GM18868 (cell line): ENCODE results near the gene CGB8.
"Not testable (repeated sequence)": the region's sequence is repeated elsewhere in the genome, so short reads cannot be mapped to it uniquely, and the experiment has no call there.

Experiments
- ATAC-seq: cut with Tn5 transposase; IDR thresholded peaks from one replicate; pipeline ENCODE4 v1.9.1; 2021; ENCODE audit warnings: mild to moderate bottlenecking, moderate library complexity; ENCODE audit not compliant: unreplicated experiment

Gene CGB8

DNA sequence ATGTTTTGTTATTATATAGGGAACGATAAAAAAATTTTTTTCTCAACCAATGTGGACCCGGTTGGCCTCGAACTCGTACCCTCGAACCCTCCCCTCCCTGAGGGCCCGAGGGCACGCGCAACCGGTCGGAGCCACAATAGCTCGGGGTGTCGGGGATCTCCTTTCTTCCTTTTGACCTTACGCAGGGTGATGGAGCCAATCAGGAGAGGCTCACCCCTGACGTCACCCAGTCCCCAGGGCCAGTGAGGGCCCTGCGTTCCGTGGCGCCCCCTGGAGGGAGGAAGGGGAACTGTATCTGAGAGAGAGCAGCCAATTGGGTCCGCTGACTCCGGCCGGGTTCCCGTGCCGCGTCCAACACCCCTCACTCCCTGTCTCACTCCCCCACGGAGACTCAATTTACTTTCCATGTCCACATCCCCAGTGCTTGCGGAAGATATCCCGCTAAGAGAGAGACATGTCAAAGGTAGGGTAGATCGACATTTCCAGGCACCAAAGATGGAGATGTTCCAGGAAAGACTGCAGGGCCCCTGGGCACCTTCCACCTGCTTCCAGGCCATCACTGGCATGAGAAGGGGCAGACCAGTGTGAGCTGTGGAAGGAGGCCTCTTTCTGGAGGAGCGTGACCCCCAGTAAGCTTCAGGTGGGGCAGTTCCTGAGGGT is 17.1 kb downstream of the CGB8 start, which contains the start of gene CGB2:
Gene CGB2 (plus strand): TSS at position 249 of the 660 bp plus-strand sequence. CDS start 206 bp downstream, at position 455.
- not testable (repeated sequence) for ATAC-seq

DNA sequence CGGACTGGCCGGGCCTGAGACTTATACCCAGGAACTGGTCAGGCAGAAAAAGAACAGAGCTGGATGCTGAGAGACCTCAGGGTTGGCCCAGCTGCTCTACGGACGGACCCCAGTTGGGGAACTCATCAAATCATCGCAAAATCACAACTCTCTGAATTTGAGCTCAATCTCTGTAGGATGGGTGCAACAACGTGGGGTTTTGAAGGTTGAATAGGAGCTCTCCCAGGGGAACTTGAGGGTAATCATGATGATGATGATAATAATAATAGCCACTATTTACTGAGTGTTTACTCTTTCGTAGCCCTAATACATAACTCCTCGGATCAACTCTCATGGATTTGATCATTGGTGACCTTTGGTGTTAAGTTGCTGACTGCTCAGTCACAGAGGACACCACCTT is 18.6 kb downstream of the CGB8 start:
- not testable (repeated sequence) for ATAC-seq

DNA sequence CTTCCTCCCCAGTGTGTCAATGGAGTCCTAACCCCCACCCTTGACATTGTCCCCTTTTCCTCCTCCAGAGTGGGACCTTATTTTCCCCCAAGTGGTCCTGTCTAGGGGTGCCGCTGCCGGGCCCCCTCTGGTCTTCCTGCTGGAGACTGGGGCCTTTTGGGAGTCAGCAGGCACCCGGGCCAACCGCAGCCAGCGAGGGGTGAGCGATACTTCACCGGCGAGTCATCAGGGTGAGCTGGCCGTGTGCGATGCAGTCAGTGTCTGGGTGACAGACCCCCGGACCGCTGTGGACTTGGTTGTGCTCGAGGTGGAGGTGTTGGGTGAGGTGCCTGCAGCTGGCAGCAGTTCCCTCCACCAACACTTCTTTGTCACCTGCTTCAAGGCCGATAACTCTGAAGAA is 19.2 kb downstream of the CGB8 start:
- not testable (repeated sequence) for ATAC-seq

DNA sequence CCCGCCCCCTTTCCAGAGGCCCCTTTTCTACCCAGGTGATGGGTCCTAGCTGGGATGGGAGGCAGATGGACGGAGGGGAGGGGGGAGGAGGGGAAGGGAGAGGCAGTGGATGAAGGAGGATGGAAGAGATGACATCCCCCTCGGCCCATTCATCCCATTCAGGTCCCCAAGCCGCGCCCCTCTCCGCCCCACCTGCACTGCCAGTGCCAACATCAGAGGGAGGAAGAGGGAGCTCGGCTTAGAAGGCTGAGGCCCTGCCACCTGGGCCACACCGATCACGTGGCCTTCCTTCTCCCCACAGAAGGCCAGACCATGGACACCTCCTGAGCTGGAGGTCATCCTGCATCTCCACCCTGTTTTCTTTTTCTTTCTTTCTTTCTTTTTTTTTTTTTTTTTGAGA is 20.2 kb downstream of the CGB8 start:
- ATAC-seq, result not testable (repeated sequence)

DNA sequence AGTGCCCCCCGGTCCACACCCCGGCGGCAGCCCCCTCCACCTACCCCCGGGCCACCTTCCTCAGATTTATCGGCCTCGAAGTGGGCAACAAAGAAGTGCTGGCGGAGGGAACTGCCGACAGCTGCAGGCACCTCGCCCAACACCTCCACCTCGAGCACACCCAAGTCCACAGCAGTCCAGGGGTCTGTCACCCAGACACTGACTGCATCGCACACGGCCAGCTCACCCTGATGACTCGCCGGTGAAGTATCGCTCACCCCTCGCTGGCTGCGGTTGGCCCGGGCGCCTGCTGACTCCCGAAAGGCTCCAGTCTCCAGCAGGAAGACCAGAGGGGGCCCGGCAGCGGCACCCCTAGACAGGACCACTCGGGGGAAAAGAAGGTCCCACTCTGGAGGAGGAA is 23.3 kb downstream of the CGB8 start:
- not testable (repeated sequence) for ATAC-seq

DNA sequence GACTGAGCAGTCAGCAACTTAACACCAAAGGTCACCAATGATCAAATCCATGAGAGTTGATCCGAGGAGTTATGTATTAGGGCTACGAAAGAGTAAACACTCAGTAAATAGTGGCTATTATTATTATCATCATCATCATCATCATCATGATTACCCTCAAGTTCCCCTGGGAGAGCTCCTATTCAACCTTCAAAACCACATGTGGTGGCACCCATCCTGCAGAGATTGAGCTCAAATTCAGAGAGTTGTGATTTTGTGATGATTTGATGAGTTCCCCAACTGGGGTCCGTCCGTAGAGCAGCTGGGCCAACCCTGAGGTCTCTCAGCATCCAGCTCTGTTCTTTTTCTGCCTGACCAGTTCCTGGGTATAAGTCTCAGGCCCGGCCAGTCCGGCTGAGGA is 23.8 kb downstream of the CGB8 start:
- ATAC-seq, result not testable (repeated sequence)

DNA sequence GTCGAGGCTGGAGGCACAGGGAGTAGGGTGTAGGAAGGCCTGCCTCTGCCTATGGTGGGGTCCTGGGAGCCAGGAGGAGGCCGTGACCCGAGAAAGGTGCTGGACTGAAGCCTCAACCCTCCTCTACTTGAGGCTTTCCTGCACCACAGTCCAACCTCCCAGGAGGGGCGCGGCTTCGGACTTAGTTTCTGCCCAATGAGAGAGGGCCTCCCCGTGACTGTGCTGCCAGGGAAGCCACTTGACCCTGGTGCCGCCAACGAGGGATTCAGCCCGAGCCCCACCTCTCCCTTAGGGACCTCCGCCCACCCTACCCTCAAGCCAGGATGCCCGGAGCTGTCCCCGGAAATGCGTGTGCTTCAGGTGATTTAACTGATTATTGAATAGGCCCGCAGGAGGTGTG is 24.7 kb downstream of the CGB8 start, which contains the start of gene CGB3:
Gene CGB3 (minus strand): TSS at position 101 of the 400 bp plus-strand sequence. CDS start 362 bp downstream, outside the sequence.
- not testable (repeated sequence) for ATAC-seq

DNA sequence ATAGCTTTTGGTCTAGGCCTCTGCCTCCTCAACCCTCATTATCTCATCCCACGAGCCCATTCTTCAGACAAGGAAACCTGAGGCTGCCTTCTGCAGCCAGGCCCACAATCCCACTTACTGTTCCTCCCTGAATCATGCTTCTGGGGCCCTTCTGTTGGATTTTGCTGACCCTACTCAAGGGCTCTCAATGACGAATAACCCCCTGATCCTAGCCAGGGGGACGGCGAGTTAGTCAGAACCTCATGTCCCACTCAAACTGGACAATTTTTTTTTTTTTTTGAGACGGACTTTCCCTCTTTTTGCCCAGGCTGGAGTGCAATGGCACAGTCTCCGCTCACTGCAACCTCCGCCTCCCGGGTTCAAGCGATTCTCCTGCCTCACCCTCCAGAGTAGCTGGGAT is 26.8 kb downstream of the CGB8 start:
- ATAC-seq, result no peak

DNA sequence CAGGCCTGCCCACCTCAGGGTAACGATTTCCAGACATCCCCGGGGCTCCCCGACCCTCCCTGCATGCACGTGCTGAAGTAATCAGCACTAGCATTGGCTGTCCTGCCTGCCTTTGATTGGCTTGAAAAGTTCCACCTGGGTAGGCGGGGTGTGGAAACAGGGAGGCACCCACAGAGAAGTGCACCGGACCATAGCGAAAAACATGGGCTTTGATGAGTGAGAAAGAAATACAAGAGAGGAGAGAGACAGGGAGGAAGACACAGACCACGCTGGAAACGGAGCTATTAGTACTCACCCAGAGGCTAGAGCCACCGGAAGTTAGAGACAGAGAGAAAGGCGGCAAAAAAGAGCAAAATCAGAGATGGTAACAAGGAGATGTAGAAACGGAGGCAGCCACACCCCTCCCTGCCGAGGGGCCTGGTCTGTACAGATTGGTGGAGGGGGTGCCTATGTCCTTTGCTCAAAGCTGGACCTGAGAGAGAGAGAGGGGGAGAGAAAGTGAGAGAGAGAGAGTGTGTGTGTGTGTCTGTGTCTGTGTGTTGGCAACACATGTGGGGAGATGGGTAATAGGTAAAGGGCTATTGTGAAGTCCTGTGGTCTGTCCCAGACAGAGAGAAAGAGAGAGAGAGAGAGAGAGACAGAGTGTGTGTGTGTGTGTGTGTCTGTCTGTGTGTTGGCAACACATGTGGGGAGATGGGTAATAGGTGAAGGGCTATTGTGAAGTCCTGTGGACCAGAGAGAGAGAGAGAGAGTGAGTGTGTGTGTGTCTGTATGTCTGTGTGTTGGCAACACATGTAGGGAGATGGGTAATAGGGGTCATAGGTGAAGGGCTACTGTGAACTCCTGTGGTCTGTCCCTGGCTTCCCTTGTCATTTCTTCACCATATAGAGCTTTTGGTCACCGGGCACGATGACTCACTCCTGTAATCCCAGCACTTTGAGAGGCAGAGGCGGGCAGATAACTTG is 27.7 kb downstream of the CGB8 start:
- ATAC-seq, result no peak

DNA sequence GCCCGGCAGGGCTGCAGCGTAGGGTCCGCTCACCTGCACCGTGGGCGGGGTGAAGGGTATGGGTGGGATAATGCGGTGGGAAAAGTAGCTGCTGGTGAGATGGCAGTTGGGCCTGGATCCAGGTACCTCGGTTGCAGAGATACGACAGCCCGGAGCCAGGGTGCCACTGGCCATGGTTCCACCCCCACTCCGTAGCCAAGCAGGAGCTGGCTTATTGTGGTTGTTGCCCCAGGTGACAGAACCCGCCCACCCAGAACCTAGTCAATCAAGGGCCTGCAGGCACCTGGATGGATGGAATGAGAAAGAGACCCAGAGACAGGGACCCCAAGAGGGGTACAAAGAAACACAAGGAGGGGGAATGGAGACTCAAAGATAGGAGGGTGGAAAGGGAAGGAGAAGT is 28.6 kb downstream of the CGB8 start:
- no peak for ATAC-seq

DNA sequence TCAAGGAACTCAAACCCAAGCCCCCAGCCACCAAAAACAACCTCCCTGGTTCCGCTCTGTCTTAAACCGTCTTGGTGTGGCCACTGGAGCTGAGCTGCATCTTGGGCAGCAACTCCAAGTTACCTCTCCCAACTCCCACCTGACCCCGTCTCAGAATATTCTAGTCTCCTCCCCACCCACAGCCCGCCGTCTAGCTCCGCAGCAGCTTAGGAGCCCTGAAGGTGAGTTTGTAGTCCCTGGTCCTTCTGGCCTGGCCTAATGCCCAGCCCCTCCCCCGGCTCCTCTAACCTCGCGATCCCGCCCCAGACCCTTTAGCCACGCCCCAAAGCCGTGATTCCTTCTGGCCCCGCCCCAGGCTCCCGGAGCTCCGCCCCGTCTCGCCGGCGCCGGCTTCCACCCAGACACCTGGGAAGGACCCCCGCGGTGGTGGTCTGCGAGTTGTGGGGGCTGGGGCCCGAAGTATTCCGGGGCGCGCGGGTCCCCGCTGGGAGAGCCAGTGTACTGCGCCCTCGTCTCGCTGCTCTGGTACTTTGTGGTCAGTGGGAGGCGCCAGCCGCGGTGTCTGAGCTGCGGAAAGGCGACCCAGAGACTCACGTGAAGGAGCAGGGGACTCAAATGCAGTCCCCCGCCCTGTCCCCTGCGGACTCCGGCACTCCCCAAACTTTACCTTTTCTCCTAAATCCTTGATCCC is 29.5 kb downstream of the CGB8 start:
- no peak for ATAC-seq

DNA sequence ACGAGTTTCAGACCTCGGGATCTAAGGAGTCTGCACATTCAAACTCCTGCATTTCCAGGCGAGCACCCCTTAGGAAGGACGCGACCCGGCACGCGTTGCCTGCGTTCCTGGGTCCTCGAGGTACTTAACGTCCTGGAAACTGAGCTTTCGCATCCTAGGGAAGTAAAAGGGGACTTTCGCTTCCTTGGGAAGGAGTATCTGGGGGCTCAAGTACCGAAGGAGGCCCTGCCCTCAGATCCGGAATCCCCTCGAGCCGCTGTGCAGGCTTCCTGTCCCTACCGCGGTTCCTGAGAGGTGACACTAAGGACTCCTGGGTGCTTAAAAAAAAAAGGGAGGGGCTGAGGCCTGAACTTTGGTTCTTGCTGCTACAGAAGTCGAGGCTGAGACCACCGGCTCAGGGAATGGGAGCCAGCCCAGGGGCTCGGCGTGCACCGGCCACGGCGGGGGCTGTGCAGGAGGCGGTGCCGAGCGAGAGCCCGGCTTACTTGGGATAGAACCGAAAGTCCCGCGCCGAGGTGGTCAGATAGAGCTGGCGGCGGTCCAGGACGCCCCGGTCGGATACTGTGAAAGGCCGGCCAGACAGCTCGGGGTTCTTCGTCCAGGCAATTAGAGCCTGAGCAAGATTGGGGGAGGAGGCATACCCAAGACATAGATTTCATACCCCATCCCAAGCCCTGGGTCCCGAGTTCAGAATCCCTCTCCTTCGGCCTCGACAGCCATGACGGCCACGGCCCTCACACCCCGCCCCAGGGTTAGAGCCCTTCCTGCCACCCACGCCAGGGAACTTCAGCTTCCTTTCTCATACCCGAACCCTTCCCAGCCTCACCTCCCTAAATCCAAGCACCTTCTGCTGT is 30.3 kb downstream of the CGB8 start:
- ATAC-seq, result not testable (repeated sequence)

DNA sequence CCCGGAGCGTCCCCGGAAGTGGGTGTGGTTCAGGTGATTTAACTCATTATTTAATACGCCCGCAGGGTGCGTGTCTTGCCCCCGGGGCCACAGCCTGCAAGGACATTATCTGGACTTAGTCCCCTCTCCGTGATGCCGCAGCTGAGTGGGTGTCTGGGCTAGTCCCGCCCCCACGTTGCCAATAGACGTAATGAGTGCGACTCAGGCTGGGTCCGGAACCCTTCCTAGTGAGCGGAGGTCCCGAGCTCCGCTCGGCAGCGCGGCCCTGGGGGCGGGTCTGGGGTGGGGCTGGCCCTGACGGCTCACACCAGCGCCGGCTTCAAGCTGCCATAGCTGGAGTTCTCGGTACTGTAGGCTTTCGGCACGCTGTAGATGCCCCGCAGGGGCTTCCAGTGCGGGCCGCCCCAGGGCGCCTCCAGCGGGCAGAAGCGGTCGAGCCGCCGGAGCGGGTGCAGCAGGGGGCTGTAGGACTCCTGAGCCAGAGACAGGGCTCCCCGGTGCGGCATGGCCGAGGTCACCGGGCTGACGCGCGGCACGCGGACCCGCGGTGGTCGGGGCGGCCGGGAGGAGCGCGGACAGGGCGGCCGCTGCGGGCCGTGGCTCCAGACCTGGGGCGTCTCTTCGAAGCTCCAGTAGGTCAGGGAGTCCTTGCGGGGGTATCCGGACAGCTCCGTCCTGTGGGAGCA is 31.1 kb downstream of the CGB8 start:
- ATAC-seq, result no peak

DNA sequence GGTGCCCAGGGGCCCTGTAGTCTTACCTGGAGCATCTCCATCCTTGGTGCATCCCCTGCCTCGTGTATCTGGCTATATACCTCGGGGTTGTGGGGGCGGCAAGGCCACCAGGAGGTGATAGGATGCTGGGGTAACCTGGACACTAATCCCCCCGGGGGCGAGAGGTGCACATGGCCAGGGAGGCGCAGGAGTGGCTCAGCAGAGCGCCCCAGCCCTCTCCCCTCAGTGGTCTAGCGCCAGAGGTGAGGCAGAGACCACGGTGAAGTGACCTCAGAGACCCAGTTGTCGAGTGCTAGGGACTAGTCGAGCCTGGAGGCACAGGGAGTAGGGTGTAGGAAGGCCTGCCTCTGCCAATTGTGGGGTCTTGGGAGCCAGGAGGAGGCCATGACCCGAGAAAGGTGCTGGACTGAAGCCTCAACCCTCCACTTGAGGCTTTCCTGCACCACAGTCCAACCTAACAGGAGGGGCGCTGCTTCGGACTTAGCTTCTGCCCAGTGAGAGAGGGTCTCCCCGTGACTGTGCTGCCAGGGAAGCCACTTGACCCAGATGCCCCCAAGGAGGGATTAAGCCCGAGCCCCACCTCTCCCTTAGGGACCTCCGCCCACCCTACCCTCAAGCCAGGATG is 31.8 kb downstream of the CGB8 start, which contains the start of gene LHB:
Gene LHB (minus strand): TSS at position 51 of the 625 bp plus-strand sequence. CDS start 10 bp downstream, at position 41.
- no peak for ATAC-seq

DNA sequence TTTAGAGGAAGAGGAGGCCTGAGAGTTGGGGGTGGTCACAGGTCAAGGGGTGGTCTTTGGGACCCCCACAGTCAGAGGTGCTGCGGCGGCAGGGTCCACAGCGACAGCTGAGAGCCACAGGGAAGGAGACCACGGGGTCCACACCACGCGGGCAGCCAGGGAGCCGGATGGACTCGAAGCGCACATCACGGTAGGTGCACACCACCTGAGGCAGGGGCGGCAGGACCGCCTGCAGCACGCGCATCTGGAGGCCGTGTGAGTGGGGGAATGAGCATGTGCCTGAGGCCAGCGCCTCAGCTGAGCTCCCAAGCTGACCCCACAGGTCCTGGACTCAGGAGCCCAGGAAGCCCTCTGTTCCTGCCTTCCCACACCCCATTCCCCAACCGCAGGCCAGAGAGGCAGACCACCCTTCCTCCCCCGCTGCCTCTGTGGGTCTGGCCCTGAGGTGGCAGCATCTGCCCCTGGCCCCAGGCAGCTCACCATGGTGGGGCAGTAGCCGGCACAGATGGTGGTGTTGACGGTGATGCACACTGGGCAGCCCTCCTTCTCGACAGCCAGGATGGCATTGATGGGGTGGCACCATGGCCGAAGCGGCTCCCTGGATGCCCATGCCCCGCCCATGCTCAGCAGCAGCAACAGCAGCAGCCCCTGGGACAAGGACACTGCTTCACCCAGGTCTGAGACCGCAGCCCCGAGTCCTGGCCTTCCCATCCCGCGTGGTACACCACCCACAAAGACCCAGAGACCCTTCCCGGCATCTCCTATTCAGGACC is 32.7 kb downstream of the CGB8 start:
- no peak for ATAC-seq

DNA sequence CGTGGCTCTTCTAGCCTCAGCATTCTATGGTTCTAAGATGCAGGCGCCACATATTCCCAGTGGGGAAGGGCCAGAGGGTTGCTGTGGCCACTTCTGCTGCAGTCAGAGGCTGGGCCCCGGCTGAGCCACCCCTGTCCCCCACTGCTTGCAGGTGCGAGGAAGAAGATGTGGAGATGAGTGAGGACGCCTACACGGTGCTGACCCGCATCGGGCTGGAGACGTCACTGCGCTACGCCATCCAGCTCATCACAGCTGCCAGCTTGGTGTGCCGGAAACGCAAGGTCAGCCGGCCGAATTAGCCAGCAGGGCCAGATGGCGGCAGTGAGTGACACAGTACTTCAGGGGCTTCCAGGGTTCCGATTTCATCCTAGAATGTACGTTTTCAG is 34.0 kb downstream of the CGB8 start:
- no peak for ATAC-seq

DNA sequence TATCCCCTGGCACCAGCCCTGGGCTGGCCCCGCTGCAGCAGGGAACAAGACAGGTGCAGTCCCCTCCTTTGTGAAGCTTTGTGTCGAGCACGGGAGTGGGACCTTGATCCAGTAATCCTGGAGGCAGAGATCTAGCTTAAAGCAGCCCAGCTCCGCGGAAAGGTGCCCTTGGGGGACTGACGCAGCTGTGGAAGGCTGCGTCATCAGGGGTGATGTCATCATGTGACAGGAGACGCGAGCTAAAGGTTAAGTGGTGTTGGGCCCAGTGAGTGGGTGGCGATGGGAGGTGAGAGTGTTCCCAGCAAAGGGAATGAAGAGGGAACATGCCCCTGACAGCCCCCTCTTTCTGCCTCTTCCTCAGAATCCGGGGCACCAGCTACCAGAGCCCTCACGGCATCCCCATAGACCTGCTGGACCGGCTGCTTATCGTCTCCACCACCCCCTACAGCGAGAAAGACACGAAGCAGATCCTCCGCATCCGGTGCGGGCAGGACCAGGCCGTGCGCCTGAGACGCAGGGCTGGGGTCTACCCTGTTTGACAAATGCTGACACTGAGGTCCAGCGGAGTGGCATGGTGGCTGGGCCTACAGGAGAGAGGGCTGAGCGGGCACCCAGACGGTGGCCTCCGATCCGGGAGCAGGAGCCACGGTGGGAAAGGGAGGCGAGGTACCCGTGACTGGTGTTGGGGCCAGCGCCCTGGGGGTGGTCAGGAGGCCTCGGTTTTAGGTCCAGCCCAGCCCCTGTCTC is 34.6 kb downstream of the CGB8 start:
- no peak for ATAC-seq

DNA sequence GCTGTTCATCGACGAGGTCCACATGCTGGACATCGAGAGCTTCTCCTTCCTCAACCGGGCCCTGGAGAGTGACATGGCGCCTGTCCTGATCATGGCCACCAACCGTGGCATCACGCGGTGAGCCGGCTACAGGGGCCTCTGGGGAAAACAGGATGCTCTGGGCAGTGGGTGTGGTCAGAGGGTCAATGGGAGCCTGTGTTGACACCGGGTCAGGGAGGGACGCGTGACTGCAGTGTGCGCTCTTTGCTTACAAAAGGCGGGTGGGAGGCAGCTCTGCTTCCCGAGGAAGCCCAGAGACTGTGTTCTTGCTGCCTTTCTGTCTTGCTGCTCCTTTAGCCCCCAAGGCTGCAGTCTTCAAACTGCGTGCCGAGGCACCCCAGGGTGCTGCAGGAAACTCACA is 37.7 kb downstream of the CGB8 start:
- no peak for ATAC-seq
